Measurements from ENCODE around the gene TAF9. TPM values are rescaled to one million over a fixed set of nuclear protein-coding genes. Genes with fewer than 3 reads are reported as not detected.

The TAF9 gene
- total and polyA plus RNA-seq, 2 of the 13 experiments (the other 11 are each of a cell fraction or from before 2014, with no cell fraction given) = 113 to 218 TPM

GRCh38 chr5:69414885-69415583 is 45.7 kb upstream of the TAF9 start, which contains the start of gene MARVELD2 (continued):
- TF ChIP-seq JUND (CRISPR knock-in tag; IDR thresholded peaks at IDR 0.05) (no peak), ATF3 (CRISPR knock-in tag; IDR thresholded peaks at IDR 0.05) (no peak), SIN3B (IDR thresholded peaks at IDR 0.05; ENCODE audit: low read length) (no peak), ZBTB46 (CRISPR knock-in tag; IDR thresholded peaks at IDR 0.05; ENCODE audit: borderline replicate concordance) (no peak), TERF1 (CRISPR knock-in tag; IDR thresholded peaks at IDR 0.05) (no peak), ZNF264 (CRISPR knock-in tag; IDR thresholded peaks at IDR 0.05) (no peak), ZFY (CRISPR knock-in tag; IDR thresholded peaks at IDR 0.05) (peak; percentile 84), ZNF850 (CRISPR knock-in tag; conservative IDR thresholded peaks at IDR 0.05) (peak; percentile 88), REXO4 (CRISPR knock-in tag; IDR thresholded peaks at IDR 0.05; ENCODE audit: borderline replicate concordance) (no peak), CEBPB (IDR thresholded peaks at IDR 0.05; ENCODE audit: borderline replicate concordance, low read depth, low read length) (no peak), MYC (CRISPR knock-in tag; IDR thresholded peaks at IDR 0.05; ENCODE audit: borderline replicate concordance) (peak; percentile 86), STAT5B (CRISPR knock-in tag; IDR thresholded peaks at IDR 0.05) (no peak), ZNF770 (CRISPR knock-in tag; IDR thresholded peaks at IDR 0.05) (peak; percentile 74), ZNF782 (CRISPR knock-in tag; IDR thresholded peaks at IDR 0.05; ENCODE audit: borderline replicate concordance) (no peak), ZNF780A (CRISPR knock-in tag; IDR thresholded peaks at IDR 0.05) (no peak), ZNF251 (CRISPR knock-in tag; IDR thresholded peaks at IDR 0.05) (no peak), CCAR2 (optimal IDR thresholded peaks at IDR 0.05; ENCODE audit: low read depth, low read length) (no peak), LCORL (IDR thresholded peaks at IDR 0.05) (no peak), LCORL (CRISPR knock-in tag; IDR thresholded peaks at IDR 0.05) (peak; percentile 92), NCOA5 (CRISPR knock-in tag; IDR thresholded peaks at IDR 0.05) (no peak)
- TF ChIP-seq, protein P1, sequence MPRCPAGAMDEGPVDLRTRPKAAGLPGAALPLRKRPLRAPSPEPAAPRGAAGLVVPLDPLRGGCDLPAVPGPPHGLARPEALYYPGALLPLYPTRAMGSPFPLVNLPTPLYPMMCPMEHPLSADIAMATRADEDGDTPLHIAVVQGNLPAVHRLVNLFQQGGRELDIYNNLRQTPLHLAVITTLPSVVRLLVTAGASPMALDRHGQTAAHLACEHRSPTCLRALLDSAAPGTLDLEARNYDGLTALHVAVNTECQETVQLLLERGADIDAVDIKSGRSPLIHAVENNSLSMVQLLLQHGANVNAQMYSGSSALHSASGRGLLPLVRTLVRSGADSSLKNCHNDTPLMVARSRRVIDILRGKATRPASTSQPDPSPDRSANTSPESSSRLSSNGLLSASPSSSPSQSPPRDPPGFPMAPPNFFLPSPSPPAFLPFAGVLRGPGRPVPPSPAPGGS (CRISPR knock-in tag; IDR thresholded peaks at IDR 0.05) = peak; percentile 85; the same call in 1 of the 2 replicates
